Measurements from ENCODE around the gene ZFYVE1. TPM values are rescaled to one million over a fixed set of nuclear protein-coding genes. Genes with fewer than 3 reads are reported as not detected.

The ZFYVE1 gene
- total and polyA plus RNA-seq, 2 of the 13 experiments (the other 11 are each of a cell fraction or from before 2014, with no cell fraction given), result 2.6 to 5.3 TPM

DNA sequence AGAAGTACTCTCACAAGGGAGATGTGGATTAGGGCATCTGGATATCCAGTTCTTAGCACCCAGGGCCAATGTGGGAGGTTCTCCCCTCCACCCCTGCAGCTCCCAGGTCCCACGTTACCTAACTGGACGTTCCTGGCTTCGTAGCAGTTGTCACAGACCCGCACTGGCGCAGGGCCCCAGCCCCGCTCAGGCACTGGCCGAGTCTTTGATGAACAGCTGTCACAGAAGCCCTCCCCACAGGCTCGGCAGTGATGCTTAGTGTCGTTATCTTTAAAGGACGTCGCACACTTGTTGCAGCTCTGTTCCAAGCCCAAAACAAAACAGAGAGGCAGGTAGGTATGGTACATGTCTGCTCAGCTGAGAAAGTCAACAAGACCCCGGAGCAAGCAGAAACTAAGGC is 52.2 kb downstream of the ZFYVE1 start:
- intact Hi-C loops (cut with micrococcal nuclease; ENCODE audit: unreplicated experiment) (no loop called here), in situ Hi-C loops (cut with HindIII; ENCODE audit: extremely low pct_ligation_motif_present, low pct_unique_long_range_greater_than_20kb) (no loop called here)
- POLR2A ChIA-PET, result no interaction called here
- WGBS (ENCODE audit: low lambda C conversion rate), result 95% methylated on average over 11 of the region's 12 CpGs
- TF ChIP-seq BCL6 (CRISPR knock-in tag; IDR thresholded peaks at IDR 0.05) (no peak), ZNF232 (CRISPR knock-in tag; IDR thresholded peaks at IDR 0.05; ENCODE audit: borderline replicate concordance) (no peak)
- Histone ChIP-seq H3K4me3 (replicated peaks in 1 of 3; ENCODE audit: insufficient read depth in 1 of 3, low read depth in 2 of 3, low read length in 3 of 3) (no peak overlapping the region), H3K9ac (ENCODE audit: insufficient read depth, low read depth, low read length) (no peak overlapping the region), H3K27ac (ENCODE audit: extremely low read length, insufficient read depth, low read length) (no peak overlapping the region), H3K4me2 (ENCODE audit: low read depth, low read length) (no peak overlapping the region), H3K36me3 (replicated peaks in 1 of 2; ENCODE audit: control insufficient read depth in 1 of 2, insufficient read depth in 2 of 2, low read length in 2 of 2) (peaks cover 4 to 29% of the 10 kb centered on the region in 2 experiments; a peak in 4 of 5 replicates), H2AFZ (ENCODE audit: low read length) (no peak overlapping the region), H3K27me3 (ENCODE audit: control insufficient read depth in 1 of 2, insufficient read depth in 2 of 2, low read length in 2 of 2) (no peaks in the 10 kb centered on the region), H3K79me2 (ENCODE audit: insufficient read depth, low read length) (no peaks in the 10 kb centered on the region), H3K9me3 (ENCODE audit: low read length) (no peaks in the 10 kb centered on the region), H3K4me1 (ENCODE audit: insufficient read depth, low read length) (no peaks in the 10 kb centered on the region), H4K20me1 (ENCODE audit: insufficient read depth, low read length) (no peaks in the 10 kb centered on the region)
- DNase-seq (ENCODE audit: low spot score), result no peak
- CTCF ChIA-PET (ENCODE audit: low intra/inter-chr PET ratio, low total read pairs), result no interaction called here
- no peak for ATAC-seq
- FAIRE-seq, result no peak
- no TSS peak for BruUV-seq (replicated peaks)

- in situ Hi-C loops (cut with HindIII; ENCODE audit: extremely low pct_ligation_motif_present, low pct_unique_long_range_greater_than_20kb) (no loop called here), intact Hi-C loops (cut with micrococcal nuclease; ENCODE audit: unreplicated experiment) (no loop called here)
- WGBS (ENCODE audit: low lambda C conversion rate), result 96% methylated on average over 17 of the region's 20 CpGs
- DNase-seq (ENCODE audit: low spot score) (no peak), FAIRE-seq (no peak), ATAC-seq (no peak)
- no TSS peak for BruUV-seq (replicated peaks)
- no peak overlapping the region for H3K9ac ChIP-seq (ENCODE audit: insufficient read depth, low read depth, low read length)
- H3K4me3 ChIP-seq (replicated peaks in 1 of 3; ENCODE audit: insufficient read depth in 1 of 3, low read depth in 2 of 3, low read length in 3 of 3), result no peak overlapping the region
- H3K4me1 ChIP-seq (ENCODE audit: insufficient read depth, low read length), result no peaks in the 10 kb centered on the region
- no peak overlapping the region for H2AFZ ChIP-seq (ENCODE audit: low read length)
- ChIA-PET CTCF (ENCODE audit: low intra/inter-chr PET ratio, low total read pairs) (no interaction called here), POLR2A (no interaction called here)
- H3K4me2 ChIP-seq (ENCODE audit: low read depth, low read length), result no peak overlapping the region
- H3K9me3 ChIP-seq (ENCODE audit: low read length), result no peaks in the 10 kb centered on the region
- H3K79me2 ChIP-seq (ENCODE audit: insufficient read depth, low read length), result no peaks in the 10 kb centered on the region
- no peaks in the 10 kb centered on the region for H4K20me1 ChIP-seq (ENCODE audit: insufficient read depth, low read length)
- peaks cover 4 to 23% of the 10 kb centered on the region in 2 experiments; a peak in 3 of 5 replicates for H3K36me3 ChIP-seq (replicated peaks in 1 of 2; ENCODE audit: control insufficient read depth in 1 of 2, insufficient read depth in 2 of 2, low read length in 2 of 2)
- no peaks in the 10 kb centered on the region for H3K27me3 ChIP-seq (ENCODE audit: control insufficient read depth in 1 of 2, insufficient read depth in 2 of 2, low read length in 2 of 2)
- no peak overlapping the region for H3K27ac ChIP-seq (ENCODE audit: extremely low read length, insufficient read depth, low read length)
- TF ChIP-seq SOX13 (IDR thresholded peaks at IDR 0.05), result no peak
- no peak for TF ChIP-seq SOX13 (CRISPR knock-in tag; conservative IDR thresholded peaks at IDR 0.05 in 1 of 2, IDR thresholded peaks at IDR 0.05 in 1 of 2)
- no peak for TF ChIP-seq WIZ (CRISPR knock-in tag; IDR thresholded peaks at IDR 0.05)
- TF ChIP-seq BHLHE40 (IDR thresholded peaks at IDR 0.05; ENCODE audit: low read length), result no peak
- TF ChIP-seq ZNF335 (CRISPR knock-in tag; IDR thresholded peaks at IDR 0.05), result no peak
- no peak for TF ChIP-seq ZFAT (CRISPR knock-in tag; conservative IDR thresholded peaks at IDR 0.05)
- TF ChIP-seq MAFK (conservative IDR thresholded peaks at IDR 0.05 in 1 of 2, IDR thresholded peaks at IDR 0.05 in 1 of 2; ENCODE audit: low read length in 2 of 2), result peak; percentile 83 to 89
- peak; percentile 79 for TF ChIP-seq MAFF (IDR thresholded peaks at IDR 0.05; ENCODE audit: low read depth, low read length)
- no peak for TF ChIP-seq FOXK1 (CRISPR knock-in tag; IDR thresholded peaks at IDR 0.05; ENCODE audit: borderline replicate concordance, low read depth)
- TF ChIP-seq GABPB1 (CRISPR knock-in tag; IDR thresholded peaks at IDR 0.05), result no peak
- no peak for TF ChIP-seq NPAS2 (CRISPR knock-in tag; IDR thresholded peaks at IDR 0.05; ENCODE audit: borderline replicate concordance)
- TF ChIP-seq NFIC (IDR thresholded peaks at IDR 0.05; ENCODE audit: low read length), result no peak
Observed at GRCh38 chr14:72970824-72971434, 56.0 kb downstream of the ZFYVE1 start.

Data from HepG2 (cell line).